Activated T-helper 9 cell treated with anti-CD3 and anti-CD28 coated beads, Interleukin-2, amount 50 U/mL, for 16 hours (primary cell): Measurements from ENCODE around the gene NABP2.
A peak's percentile ranks its signal among the peaks of the same experiment; 100 is the strongest.
"Not testable (repeated sequence)": the region's sequence is repeated elsewhere in the genome, so short reads cannot be mapped to it uniquely, and the experiment has no call there.

Experiments
- DNase-seq: peaks from one replicate; pipeline ENCODE4 v3.0.0-alpha.2; 2020; ENCODE audit warnings: low read depth

NABP2 gene

DNA sequence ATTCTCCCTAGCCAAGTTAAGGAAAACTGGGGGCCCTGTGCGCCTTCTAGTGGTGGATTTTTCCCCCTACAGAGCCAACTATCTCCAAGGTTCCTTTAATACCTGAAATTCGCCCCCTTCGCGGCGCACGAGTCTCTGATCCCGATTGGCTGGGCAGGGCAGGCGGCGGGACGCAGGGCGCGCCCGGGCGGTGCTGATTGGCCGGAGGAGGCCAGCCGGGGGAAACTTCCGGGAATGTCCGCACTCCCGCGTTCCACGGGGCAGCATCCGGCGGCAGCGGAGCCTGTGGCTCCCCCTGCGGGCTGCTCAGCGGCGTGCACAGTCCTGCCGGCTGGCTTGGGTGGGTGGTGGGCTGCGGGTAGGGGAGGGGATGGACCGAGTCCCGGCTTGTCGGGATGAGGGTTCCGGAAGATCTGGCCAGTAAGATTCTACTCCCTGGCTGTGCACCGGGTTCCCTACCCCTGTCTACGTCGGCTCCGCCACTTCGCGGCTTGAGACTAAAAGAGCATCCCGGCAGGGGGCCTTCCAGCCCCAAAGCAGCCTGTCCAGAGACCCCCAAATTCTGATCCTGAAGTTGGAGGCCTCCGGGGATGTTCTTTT, at the start of gene NABP2:
NABP2 (plus strand) TSS at position 241 of the 600 bp plus-strand sequence. CDS start 515 bp downstream, outside the sequence.
- DNase-seq, result peak; percentile 93

DNA sequence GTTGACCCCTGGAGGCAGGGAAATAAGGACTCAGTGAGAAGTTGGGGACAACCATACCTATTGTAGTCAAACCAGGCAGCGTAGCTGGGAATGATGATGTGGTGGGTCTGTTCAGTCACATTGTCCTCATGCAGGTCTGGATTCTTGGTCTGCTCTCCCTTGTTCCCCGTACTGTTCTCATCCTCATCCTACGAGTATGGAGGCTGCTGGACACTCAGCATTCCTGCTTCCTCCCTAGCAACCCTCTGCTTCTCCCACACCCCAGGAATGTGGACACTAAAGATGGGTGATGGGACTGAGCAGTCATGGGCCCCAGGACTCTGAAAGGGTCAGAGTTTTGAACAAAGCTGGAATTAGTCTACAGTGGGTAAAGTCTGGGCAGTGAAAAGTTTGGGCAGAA, 45.8 kb upstream of the NABP2 start:
- no peak for DNase-seq

DNA sequence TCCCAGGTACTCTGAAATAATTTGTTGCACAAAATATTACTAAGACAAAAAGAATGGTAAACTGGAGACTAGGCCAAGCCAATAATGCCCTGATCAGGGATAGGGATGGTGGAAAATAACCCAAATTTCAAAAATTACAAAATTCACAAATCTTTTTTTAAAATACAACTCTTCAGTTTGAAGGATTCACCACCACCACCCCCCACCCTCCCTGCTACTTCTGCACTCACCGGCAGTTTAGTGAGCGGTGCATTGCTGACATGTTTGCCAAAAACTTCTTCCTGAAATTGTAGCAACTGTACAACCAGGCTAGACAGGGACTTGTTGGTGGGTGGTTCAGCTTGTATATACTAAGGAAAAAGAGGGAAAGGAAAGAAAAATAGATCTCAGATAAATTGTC, 37.2 kb upstream of the NABP2 start:
- DNase-seq, result no peak

DNA sequence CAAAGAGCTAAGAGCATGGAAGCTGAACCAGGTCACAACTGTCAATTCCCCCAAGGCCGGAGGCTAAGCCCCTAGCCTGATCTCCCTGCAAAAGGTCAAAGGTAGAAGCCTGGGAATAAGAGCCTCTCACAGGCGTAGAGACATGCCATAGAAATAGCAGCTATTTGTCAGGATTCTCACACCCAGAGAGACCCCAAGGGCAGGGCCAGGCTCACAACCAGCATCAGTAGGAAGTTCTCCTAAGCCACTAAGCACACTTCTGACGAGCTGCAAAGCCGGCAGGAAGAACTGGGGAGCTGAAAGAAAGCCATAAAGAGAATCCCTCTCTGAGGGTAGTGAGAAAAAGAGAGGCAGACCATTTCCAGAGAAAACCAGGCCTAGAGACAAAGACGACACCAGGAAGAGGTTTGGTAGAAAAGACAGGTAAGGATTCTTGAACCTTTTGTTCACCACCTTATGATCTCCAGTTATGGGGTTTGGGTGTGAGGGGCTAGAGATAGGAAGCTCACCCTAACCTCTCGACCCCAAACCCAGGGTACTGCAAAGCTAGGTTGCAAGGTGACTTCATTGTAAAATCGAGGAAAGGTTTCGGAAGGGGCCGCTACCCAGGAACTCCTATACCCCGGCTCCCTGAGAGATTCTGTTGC, 35.9 kb upstream of the NABP2 start:
- no peak for DNase-seq

DNA sequence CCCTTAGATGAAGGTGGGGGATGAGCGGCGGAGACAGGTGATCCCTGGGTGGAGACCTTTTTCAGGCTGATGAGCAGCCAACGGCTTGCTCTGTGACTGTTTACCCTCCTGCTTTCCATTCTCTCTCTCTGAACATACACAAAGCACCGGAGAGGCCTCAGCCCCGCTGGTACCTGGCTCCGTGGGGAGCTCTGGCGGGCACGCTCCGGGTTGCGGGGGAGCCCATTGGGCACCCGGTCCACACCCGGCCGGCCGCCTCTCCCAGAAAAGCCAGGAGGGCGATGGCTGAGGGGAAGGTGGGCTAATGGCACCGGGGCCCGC, 35.4 kb upstream of the NABP2 start:
- no peak for DNase-seq

DNA sequence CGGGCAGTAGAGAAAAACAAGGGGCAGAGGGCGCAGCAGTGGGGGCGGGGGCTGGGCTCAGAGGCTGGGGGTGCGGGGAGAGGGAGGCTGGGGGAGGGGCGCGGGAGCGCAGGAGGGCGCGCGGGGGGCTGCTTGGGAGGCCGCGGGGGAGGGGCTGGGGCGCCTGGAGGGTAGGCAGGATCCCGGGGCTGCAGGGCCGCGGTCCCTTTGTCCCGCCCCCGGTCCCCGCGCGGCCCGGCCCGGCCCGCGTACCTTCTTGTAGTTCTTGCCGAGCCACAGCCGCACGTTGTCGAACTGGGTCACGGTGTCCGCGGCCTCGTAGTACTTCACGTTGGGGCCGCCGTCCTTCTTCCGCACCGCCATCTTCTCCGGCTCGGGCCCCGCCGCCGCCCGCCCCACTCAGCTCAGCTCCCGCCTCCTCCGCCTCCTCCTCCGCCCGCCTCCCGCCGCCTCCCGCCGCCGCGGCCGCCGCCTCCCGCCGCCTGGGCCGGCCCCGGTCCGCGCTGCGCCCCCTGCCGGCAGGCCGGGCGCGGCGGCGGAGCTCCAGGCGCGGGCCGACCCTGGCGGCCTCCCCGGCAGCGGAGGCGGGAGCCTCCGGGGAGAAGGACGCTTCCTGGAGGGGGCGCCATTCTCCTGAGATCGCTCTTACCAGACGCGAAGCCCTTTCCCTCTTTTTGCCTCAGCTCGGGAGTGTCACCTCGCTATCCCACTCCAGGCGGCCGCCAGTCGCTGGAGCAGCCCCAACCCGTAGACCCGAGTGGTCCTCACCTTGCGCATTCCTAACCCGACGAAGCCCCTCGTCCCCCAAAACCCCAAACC, 34.8 kb upstream of the NABP2 start, which contains the start of gene SMARCC2:
SMARCC2 (minus strand) TSS at position 385 of the 819 bp plus-strand sequence; CDS start at position 363, 22 bp downstream.
- DNase-seq, result peak; percentile 81

DNA sequence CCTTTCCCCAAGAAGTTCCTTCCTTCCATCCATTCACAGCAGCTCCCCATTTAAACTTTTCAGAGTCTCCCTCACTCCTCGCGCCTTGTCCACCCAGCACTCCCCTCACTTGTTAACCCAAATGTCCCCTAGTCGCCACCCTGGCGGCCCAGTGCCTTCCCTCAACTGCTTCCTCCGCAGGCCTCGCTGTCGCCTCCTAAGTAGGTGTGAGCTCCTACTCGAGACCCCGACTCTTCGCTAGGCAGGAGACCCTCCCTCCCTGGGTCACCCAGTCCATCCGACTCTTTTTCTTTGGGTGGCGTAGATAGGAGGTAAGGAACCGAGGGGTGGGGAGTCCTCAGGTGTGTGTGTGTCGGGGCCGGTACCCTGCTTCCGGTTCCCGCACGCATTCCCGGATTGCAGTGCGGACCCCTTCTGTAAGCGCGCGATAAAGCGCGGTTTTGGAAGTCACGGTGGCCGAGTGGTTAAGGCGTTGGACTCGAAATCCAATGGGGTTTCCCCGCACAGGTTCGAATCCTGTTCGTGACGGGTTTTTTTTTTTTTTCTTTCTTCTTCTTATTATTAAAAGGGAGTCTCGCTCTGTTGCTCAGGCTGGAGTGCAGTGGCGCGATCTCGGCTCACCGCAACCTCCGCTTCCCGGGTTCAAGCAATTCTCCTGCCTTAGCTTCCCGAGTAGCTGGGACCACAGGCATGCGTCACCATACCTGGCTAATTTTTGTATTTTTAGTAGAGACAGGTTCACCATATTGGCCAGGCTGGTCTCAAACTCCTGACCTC, 34.0 kb upstream of the NABP2 start:
- peak; percentile 69 for DNase-seq

DNA sequence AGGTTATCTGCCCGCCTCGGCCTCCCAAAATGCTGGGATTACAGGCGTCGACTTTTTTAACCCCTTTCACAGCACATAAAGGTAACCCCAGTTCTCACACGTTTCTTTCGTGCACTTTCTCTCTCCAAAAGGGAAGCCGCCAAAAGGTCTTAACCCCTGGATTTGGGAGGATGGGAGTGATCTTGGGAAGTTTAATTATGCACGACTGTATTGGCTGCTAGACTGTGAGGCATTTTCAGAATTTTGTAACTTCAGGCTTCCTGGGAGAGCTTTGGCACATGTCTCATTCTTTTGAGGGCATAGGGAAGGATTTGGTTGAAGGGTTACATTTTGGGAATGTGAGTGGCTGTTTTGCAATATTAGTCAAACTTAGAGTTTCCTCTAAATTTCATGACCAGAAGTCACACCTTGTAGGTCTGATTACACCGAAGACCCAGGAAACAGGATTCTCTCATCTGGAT, 33.4 kb upstream of the NABP2 start:
- DNase-seq, result no peak

DNA sequence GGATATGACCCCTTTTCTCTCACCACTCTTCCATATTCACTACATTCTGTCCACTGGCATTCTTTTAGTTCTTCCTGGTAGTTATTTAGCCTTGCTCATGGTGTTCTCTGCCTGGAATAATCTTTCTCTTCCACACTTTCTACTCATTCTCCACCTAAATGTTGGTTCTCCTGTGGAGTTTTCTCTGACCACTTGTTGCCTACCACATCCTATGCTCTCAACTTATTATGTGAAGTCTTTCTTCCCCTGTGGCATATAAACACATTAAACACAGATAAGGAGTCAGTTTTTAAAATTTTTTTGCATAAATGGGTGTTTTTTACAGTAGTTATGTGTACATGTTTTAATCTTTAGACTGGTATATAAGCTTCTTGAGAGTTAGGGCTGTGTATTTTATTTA, 31.6 kb upstream of the NABP2 start:
- DNase-seq, result no peak

DNA sequence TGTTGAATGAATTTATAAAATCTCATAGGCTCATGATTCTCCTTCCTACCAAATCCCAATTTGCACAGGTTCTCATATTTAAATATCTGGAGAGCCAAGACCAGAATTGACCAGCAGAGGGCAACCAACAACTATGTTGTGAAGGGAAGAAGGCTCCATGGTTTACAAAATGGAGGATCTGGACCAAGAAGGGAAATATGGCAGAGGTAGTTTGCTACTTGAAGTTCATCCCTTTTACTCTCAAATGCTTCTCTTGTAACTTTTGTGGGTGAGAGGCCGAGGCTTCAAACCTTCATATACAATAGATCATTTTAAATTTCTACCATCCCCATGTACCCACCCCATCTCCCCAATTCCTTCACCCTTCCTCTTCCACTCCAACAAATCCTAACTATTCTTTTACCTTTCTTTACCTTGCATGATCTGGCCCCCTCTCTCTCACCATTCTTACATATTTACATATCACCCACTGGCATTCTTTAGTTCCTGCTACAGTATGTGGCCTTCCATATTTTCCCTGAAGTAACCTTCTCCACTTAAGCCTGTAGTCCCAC, 31.0 kb upstream of the NABP2 start:
- DNase-seq, result peak; percentile 46

DNA sequence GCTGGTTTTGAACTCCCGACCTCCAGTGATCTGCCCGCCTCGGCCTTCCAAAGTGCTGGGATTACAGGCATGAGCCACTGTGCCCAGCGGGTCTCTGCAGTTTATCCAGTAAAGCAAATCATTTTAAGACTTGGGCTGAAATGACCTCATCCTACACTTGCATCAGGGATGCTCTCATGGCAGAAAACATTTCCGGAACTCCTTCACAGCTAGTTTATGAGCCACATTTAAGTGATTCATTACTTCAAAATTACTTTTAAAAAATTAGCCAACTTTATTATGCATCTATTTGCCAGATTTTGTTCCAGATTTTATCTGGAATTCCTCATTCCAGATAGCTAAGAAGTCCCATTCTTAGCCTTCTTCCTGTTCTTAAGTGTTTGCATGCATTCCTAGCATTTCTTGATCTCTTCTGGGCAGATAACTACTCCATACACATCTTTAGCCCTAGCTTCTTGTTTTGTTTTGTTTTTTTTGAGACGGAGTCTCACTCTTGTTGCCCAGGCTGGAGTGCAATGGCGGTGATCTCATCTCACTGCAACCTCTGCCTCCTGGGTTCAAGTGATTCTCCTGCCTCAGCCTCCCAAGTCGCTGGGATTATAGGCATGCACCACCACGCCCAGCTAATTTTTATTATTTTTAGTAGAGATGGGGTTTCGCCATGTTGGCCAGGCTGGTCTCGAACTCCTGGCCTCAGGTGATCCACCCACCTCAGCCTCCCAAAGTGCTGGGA, 27.2 kb upstream of the NABP2 start:
- not testable (repeated sequence) for DNase-seq

DNA sequence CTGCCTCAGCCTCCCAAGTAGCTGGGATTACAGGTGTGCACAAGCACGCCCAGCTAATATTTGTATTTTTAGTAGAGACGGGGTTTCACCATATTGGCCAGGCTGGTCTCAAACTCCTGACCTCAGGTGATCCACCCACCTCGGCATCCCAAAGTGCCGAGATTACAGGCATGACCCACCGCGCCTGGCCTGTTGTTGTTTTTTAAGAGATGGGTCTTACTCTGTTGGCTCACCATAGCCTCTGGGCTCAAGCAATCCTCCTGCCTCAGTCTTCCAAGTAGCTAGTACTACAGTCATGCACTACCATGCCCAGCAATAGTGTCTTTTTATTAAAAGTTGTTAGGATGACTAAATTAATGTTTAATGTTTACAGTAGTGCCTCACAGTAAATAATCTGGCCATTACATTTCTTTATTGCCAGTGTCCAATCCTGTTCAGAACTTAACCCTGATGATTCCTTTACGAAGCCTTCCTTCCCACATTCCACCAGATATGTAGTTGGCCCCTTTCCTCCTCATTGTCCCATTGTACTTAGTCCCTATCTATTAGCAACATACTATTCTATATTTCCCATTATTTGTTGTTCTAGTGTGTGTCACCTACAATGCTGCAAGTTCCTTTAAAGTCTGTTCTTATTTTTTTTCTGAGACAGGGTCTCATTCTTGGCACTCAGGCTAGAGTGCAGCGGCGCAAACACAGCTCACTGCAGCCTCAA, 26.1 kb upstream of the NABP2 start:
- DNase-seq, result no peak

DNA sequence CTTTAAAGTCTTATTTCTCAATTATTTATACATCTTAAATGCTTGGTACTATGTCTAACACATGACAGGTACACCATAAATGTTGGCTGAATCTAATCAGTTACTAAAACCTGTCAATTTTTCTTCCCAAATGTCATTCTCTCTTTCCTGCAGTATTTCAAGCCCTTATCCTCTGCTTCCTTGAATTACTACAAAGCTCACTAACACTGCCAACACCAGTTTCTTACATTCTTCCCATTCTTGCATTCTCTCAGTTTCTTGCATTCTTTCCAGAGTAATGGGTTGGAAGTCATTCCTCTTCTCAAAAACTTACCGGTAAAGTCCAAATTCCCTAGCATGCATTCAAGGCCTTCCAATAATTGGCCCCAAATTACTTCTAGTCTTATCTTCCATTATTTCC, 25.3 kb upstream of the NABP2 start:
- DNase-seq, result no peak

DNA sequence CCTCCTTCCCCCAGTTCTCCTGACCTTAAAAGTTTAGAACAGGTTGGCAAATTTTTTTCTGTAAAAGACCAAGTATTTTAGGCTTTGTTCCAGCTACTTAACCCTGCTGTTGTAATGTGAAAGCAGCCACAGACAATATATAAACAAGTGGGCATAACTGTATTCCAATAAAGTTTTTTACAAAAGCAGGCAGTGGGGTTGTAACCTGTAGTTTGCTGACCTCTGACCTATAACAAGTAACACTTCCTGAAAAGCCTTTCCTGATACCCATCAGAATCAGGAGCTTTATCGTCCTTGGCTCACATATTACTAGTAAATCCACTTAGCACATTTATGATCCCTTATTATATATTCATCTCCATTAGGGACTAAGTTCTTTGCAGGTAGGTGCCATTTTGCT, 21.8 kb upstream of the NABP2 start:
- DNase-seq, result no peak

DNA sequence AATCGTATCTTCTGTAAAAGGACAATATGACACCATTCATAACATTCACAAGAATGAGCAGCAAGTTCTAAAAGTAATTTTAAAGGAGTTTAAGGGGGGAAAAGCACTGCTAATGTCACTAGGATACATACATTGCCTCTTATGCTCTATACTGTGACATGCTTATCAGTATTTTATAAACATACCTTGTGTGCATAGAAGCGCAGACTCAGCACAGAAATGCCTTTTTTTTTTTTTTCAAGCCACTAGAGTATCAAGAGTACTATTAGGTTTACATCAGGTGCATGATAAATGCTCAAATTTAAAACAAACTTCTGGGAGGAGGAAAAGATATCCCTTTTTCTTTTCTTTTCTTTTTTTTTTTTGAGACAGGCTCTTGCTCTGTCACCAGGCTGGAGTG, 21.3 kb upstream of the NABP2 start:
- no peak for DNase-seq

DNA sequence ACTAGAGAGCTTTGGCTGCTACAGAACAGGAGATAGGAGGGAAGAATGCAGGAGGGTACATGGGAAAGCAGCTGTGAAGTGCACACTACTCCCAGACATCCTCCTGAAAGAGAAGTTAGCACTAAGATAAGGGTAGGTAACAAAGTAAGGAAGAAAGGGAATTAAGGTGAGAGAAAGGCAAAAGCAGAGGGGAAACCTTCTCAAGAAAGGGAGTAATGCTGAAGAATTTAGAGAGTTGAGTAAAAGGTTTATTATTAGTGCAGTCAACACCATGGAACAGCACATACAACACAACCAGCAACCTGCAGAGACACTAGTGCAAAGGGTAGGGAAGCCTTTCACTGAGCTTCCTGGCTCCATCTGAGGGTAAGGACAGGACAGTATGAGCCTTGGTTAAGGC, 19.9 kb upstream of the NABP2 start:
- no peak for DNase-seq

DNA sequence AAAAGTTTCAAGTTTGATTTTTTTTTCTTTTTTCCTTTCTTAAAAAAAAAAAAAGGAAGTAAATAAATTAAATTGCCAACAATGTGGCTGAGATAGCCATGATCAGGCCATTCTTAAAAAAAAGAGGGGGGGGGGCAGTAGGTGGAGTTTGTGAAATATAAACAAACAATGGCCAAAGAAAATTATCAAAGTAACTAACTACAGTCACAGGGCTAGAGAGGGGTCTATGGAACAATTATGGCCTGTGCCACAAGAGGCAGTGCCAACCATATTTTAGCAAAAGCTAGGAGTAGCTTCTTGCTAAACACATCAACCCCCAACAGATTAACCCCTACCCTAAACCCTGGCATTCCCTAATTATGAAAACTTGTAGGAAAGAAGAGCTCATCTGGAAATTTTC, 18.7 kb upstream of the NABP2 start:
- no peak for DNase-seq

DNA sequence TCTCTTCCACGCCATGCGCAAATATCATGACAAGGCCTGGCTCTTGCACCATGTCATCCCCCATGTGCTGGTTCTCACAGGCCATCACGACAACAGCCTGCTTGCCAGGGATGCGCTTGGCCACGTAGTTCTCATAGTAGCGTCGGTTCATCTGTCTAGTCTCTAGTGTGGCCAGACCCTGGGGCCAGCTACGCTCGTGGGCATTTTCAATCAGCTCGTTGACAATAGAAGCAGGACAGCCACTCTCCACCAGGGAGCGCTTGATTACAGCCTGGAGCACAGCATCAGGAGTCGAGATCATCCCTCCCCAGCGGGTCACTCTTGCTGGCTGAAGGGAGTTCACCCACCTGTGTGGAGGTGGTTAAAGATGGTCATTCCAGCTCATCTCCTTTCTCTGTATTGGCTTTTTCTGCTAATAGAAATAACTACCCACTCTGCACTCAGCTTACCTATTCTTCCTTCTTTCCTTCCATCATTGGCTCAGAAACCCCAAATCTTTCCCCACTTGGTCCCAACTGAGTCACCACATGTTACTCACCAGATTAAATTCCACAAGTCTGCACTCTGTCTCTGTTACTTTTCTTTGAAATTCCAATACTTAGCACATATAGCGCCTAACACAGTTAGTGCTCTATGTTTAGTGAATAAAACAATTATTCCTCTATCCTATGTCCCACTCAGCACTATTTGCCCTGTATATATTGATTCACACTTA, 17.5 kb upstream of the NABP2 start:
- DNase-seq, result no peak

DNA sequence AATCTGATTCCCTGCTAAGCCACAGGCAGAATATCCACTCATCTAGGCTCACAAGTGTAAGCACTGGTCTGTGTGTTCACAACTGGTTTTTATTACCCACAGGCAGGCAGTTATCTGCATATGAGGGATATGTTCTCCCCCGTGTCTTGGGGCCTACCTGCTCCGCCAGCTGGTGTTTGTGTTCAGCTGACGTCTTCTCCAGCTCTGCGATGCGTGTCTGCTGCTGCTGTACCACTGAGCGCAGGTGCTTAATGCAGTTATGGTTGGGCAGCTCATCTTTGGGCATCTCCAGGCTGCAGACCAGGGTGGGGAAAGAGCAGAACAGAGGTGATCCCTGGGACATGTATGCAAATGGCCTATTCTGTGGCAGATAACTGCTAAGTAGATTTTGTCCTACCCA, 16.1 kb upstream of the NABP2 start:
- DNase-seq, result no peak

DNA sequence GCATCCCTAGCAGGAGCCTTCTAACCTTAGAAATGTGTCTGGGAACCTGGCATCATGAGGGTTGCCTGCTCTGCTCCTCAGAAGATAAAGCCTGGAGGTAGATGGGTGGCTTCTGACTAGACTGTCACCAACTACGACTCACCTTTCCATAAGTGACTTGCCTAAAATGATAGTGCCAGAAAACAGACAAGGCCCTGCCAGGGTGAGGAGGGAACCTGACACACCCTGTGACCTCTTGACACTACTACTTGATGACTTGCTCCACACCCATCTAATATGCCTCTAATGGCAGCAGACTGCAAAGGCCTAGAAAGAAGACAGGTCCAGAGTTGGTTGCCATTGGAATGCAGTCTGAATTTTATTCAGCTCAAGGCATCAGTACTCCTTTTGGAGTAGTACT, 11.8 kb upstream of the NABP2 start:
- no peak for DNase-seq
